GM12878 (cell line): Measurements from ENCODE around the gene TANC1. TPM values are rescaled to one million over a fixed set of nuclear protein-coding genes. Genes with fewer than 3 reads are reported as not detected.

ENCODE experiments used
- ATAC-seq: fragments of 200-7000 bp; cut with Tn5 transposase; 3 replicates; pipeline ENCODE4 v1.9.1; 2020; ENCODE audit warnings: mild to moderate bottlenecking, moderate library complexity
- BruUV-seq: library from RNA; stranded (reverse); fragments of 400-500 nt; replicated peaks from 2 replicates; lab custom pipeline; 2021; lab: Mats Ljungman, UMichigan
- CTCF ChIA-PET: fragments of 300-600 bp; sonication (Branson Sonifier 250); formaldehyde crosslinking; extraction: SDS; loops from one replicate; lab custom pipeline; 2021; ENCODE audit warnings: inconsistent platforms; lab: Yijun Ruan, JAX
- POLR2A ChIA-PET: fragments of 350-600 bp; formaldehyde crosslinking; extraction: SDS; loops from one replicate; lab custom pipeline; 2021; ENCODE audit warnings: inconsistent platforms; lab: Charles Lee
- RAD21 ChIA-PET: fragments of 300-600 bp; sonication (Branson Sonifier 250); formaldehyde crosslinking; loops from one replicate; lab custom pipeline; 2023; ENCODE audit warnings: antibody characterized with exemption; ENCODE audit not compliant: unreplicated experiment; lab: Charles Lee
- SMC1A ChIA-PET: fragments of 300-600 bp; sonication (Branson Sonifier 250); formaldehyde crosslinking; loops from one replicate; lab custom pipeline; 2023; ENCODE audit not compliant: unreplicated experiment, uncharacterized antibody; lab: Charles Lee
- DNase-seq: peaks from one replicate; pipeline ENCODE4 v3.0.0-alpha.2; 2011; ENCODE audit warnings: low read depth, low spot score
- FAIRE-seq: peaks from 3 replicates; lab custom pipeline; 2011; peaks lifted over from hg19 to GRCh38; lab: Jason Lieb, UNC
- H2AFZ ChIP-seq: 2 replicates; pipeline ENCODE4 v1.6.0; 2011; ENCODE audit warnings: low read depth, low read length, control low read depth; ENCODE audit not compliant: control insufficient read depth
- H3K27ac ChIP-seq: 2 replicates; pipeline ENCODE4 v1.5.1; 2011; ENCODE audit warnings: control low read depth; ENCODE audit not compliant: control insufficient read depth, insufficient read depth
- H3K27me3 ChIP-seq, 2 experiments: replicated peaks in 1 of 2; 2 replicates each; pipeline versions ENCODE4 v1.6.0 to v1.6.1; 2011; ENCODE audit warnings: low read length in 1 of 2; ENCODE audit not compliant: control insufficient read depth in 2 of 2, insufficient read depth in 2 of 2
- H3K36me3 ChIP-seq, 2 experiments: 2 replicates each; pipeline ENCODE4 v1.5.1; 2011; ENCODE audit warnings: low read length in 1 of 2; ENCODE audit not compliant: control insufficient read depth in 2 of 2, insufficient read depth in 2 of 2
- H3K4me1 ChIP-seq: 2 replicates; pipeline ENCODE4 v1.6.1; 2011; ENCODE audit warnings: mild to moderate bottlenecking, low read length, moderate library complexity, mixed read lengths; ENCODE audit not compliant: control insufficient read depth, insufficient read depth
- H3K4me2 ChIP-seq: 2 replicates; pipeline ENCODE4 v1.6.0; 2011; ENCODE audit warnings: control low read depth; ENCODE audit not compliant: control insufficient read depth, insufficient read depth
- H3K4me3 ChIP-seq: fragments of 200-600 bp; sonication (generic); 2 replicates; pipeline ENCODE4 v1.5.1; 2016
- H3K79me2 ChIP-seq: 2 replicates; pipeline ENCODE4 v1.6.0; 2011; ENCODE audit warnings: low read length; ENCODE audit not compliant: control insufficient read depth, insufficient read depth
- H3K9ac ChIP-seq: 2 replicates; pipeline ENCODE4 v1.8.0; 2011; ENCODE audit warnings: low read length, control low read depth, mixed read lengths; ENCODE audit not compliant: control insufficient read depth, insufficient read depth
- H3K9me3 ChIP-seq: replicated peaks from 3 replicates; pipeline ENCODE4 v1.5.1; 2011; ENCODE audit warnings: mild to moderate bottlenecking, low read length; ENCODE audit not compliant: control insufficient read depth, insufficient read depth
- H4K20me1 ChIP-seq: 2 replicates; pipeline ENCODE4 v1.6.0; 2011; ENCODE audit not compliant: control insufficient read depth, insufficient read depth
- BCL11A ChIP-seq: IDR thresholded peaks from 2 replicates; pipeline ENCODE4 v1.6.1; 2011; ENCODE audit warnings: low read depth, low read length
- BMI1 ChIP-seq: fragments of 450-650 bp; IDR thresholded peaks from 2 replicates; pipeline ENCODE4 v1.6.1; 2016; ENCODE audit warnings: mild to moderate bottlenecking, moderate library complexity, borderline replicate concordance
- BRCA1 ChIP-seq: IDR thresholded peaks from 2 replicates; pipeline ENCODE4 v1.6.1; 2011; ENCODE audit warnings: low read depth, low read length, improper control_type of control experiment
- EED ChIP-seq: sonication (generic); IDR thresholded peaks from 2 replicates; pipeline ENCODE4 v1.6.1; 2016; ENCODE audit warnings: antibody characterized with exemption, low read depth
- EP300 ChIP-seq, 2 experiments: fragments of 150-350 bp in 1 of 2; IDR thresholded peaks; 2 replicates each; pipeline ENCODE4 v1.6.1; 2011 to 2012; ENCODE audit warnings: low read depth in 2 of 2, low read length in 2 of 2, borderline replicate concordance in 1 of 2, improper control_type of control experiment in 1 of 2, inconsistent platforms in 1 of 2; ENCODE audit not compliant: control insufficient read depth in 1 of 2
- ETV6 ChIP-seq, 2 experiments: fragments of 450-650 bp in 1 of 2; IDR thresholded peaks in 1 of 2; conservative IDR thresholded peaks in 1 of 2; 2 replicates each; pipeline ENCODE4 v1.6.1; 2014; ENCODE audit warnings: antibody characterized with exemption in 1 of 2, borderline replicate concordance in 1 of 2, low read depth in 1 of 2, mild to moderate bottlenecking in 1 of 2, moderate library complexity in 1 of 2
- IKZF1 ChIP-seq: fragments of 450-650 bp; conservative IDR thresholded peaks from 2 replicates; pipeline ENCODE4 v1.6.1; 2017; ENCODE audit warnings: antibody characterized with exemption, mild to moderate bottlenecking
- IKZF2 ChIP-seq, 2 experiments: fragments of 450-650 bp; IDR thresholded peaks; 2 replicates each; pipeline ENCODE4 v1.6.1; 2017; ENCODE audit warnings: mild to moderate bottlenecking in 2 of 2, moderate library complexity in 2 of 2
- MXI1 ChIP-seq: fragments of 150-350 bp; IDR thresholded peaks from 2 replicates; pipeline ENCODE4 v1.6.1; 2011; ENCODE audit warnings: low read depth, mild to moderate bottlenecking, inconsistent platforms, low read length, improper control_type of control experiment
- NFIC ChIP-seq: IDR thresholded peaks from 2 replicates; pipeline ENCODE4 v1.6.1; 2012; ENCODE audit warnings: low read depth, mild to moderate bottlenecking, inconsistent platforms, low read length, moderate library complexity
- NFYB ChIP-seq: IDR thresholded peaks from 2 replicates; pipeline ENCODE4 v1.6.1; 2011; ENCODE audit warnings: low read depth, mild to moderate bottlenecking, low read length, improper control_type of control experiment, moderate library complexity; ENCODE audit not compliant: insufficient read depth
- PAX5 ChIP-seq: IDR thresholded peaks from 2 replicates; pipeline ENCODE4 v1.6.1; 2011; ENCODE audit warnings: low read depth, low read length, borderline replicate concordance
- POLR2AphosphoS2 ChIP-seq: IDR thresholded peaks from 2 replicates; pipeline ENCODE4 v1.6.1; 2011; ENCODE audit warnings: low read depth, mild to moderate bottlenecking, low read length, improper control_type of control experiment, moderate library complexity
- RCOR1 ChIP-seq: conservative IDR thresholded peaks from 2 replicates; pipeline ENCODE4 v1.6.1; 2012; ENCODE audit warnings: low read depth, low read length, improper control_type of control experiment
- RUNX3 ChIP-seq: IDR thresholded peaks from 2 replicates; pipeline ENCODE4 v1.6.1; 2012; ENCODE audit warnings: low read length, inconsistent platforms
- SP1 ChIP-seq: IDR thresholded peaks from one replicate; pipeline ENCODE4 v1.6.1; 2011; ENCODE audit warnings: low read depth, low read length
- SPI1 ChIP-seq: IDR thresholded peaks from 2 replicates; pipeline ENCODE4 v1.6.1; 2011; ENCODE audit warnings: low read depth, mild to moderate bottlenecking, low read length, moderate library complexity, borderline replicate concordance; ENCODE audit not compliant: insufficient read depth
- SREBF1 ChIP-seq: IDR thresholded peaks from 2 replicates; pipeline ENCODE4 v1.6.1; 2012; ENCODE audit warnings: mild to moderate bottlenecking, low read length
- TBL1XR1 ChIP-seq: IDR thresholded peaks from 2 replicates; pipeline ENCODE4 v1.6.1; 2012; ENCODE audit warnings: low read depth, low read length, improper control_type of control experiment
- ZNF207 ChIP-seq: fragments of 450-650 bp; IDR thresholded peaks from 2 replicates; pipeline ENCODE4 v1.6.1; 2014; ENCODE audit warnings: antibody characterized with exemption, mild to moderate bottlenecking, borderline replicate concordance
- ZNF274 ChIP-seq: IDR thresholded peaks from one replicate; pipeline ENCODE4 v1.8.0; 2011; ENCODE audit not compliant: insufficient read length, insufficient read depth
- WGBS: methylation state at CpG from one replicate; pipeline ENCODE4 v1.1.6; 2016; ENCODE audit warnings: low lambda C conversion rate; ENCODE audit not compliant: insufficient replicate concordance, insufficient coverage; ENCODE audit errors: missing lambda C conversion rate; 5-methylcytosine and 5-hydroxymethylcytosine counted together
- in situ Hi-C: fragments of 300-500 bp; cut with MboI; formaldehyde crosslinking; loops from 9 replicates; pipeline ENCODE4 v1.14.3; 2018; ENCODE audit warnings: mixed read lengths
- intact Hi-C: fragments of 100-400 bp; cut with micrococcal nuclease; formaldehyde crosslinking; loops from one replicate; pipeline ENCODE4 v1.14.2; 2022; ENCODE audit not compliant: unreplicated experiment
- polyA plus RNA-seq, 11 experiments: library from polyadenylated mRNA; depleted of rRNA in 4 of 11; unstranded in 6 of 11; stranded (reverse) in 5 of 11; fragments of >200 nt; fragmentation: Nextera tagmentation in 4 of 11; fragmentation: Illumina TruSeq in 1 of 11; extraction: Ambion mirVana in 4 of 11; extraction: Trizol in 1 of 11; gene quantifications; 1 replicate in 1 of 11; 2 replicates in 10 of 11; pipeline versions ENCODE4 v1.2.1 to v1.2.3, GENCODE V29; 2011 to 2016; ENCODE audit warnings: inconsistent platforms in 2 of 11, missing spikeins in 2 of 11, low read depth in 1 of 11
- total RNA-seq, 4 experiments: library from RNA; depleted of rRNA in 3 of 4; stranded (reverse); fragments of >200 nt in 3 of 4; fragmentation: Illumina TruSeq in 1 of 4; extraction: Trizol in 1 of 4; gene quantifications; 2 replicates each; pipeline versions ENCODE4 v1.2.1 to v1.2.3, GENCODE V29; 2013 to 2021
- TF ChIP-seq, protein P1 (sequence below): fragments of 450-650 bp; IDR thresholded peaks from 2 replicates; pipeline ENCODE4 v1.6.1; 2017; ENCODE audit warnings: low read depth, mild to moderate bottlenecking, moderate library complexity

TANC1 gene
- total and polyA plus RNA-seq, 10 of the 15 experiments (the other 5 are each of a cell fraction or from before 2014, with no cell fraction given) = 0.05 to 5.0 (median 0.34) TPM

DNA sequence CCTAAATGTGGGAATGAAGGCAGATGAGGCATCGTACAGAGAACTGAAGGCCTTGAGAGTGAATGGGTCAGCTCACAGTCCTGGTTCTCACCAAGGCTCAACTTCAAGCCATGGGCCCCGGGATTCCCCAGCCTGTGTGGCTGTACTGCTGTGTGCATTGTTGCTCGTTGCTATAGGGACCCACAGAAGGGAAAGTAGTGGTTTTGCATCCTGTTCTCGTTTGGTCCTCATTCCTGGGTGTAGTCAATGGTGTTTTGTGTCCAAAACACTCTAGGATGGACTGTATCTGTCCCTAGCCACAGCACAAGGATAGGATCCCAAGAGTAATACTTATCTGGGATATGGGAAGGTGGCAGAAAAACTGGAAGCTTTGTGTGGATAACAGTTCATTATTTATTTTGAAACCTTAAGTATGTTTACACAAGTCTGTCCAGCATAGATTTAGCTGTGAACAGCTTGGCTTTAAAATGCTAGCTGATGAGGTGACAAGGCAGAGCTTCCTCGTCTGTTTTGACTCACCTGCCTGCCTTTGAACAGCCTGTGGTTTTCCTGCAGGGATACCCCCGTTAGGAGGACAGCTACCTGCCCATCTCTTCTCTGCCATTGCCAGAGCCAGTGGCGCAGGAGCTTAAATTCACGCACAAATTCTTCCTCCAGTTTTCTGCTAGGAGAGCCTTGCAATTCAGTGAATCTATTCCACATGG lies 233.1 kb downstream of the TANC1 start:
- peak; percentile 42 for DNase-seq
- intact Hi-C loops (loop anchor here (5.0 to 10.0 kb wide), 2 partner anchors 54 to 513 kb away; partner anchors contain the start of gene MARCHF7), in situ Hi-C loops (no loop called here)
- no TSS peak for BruUV-seq
- TF ChIP-seq ZNF274 (no peak), BCL11A (0 out of 2 replicates have a peak, but pooled peaks have one; percentile 20), BRCA1 (no peak), SPI1 (no peak), ETV6 (conservative IDR thresholded peaks at IDR 0.05 in 1 of 2, IDR thresholded peaks at IDR 0.05 in 1 of 2; ENCODE audit: borderline replicate concordance in 1 of 2, low read depth in 1 of 2) (0 out of 4 replicates have a peak, but pooled peaks of 1 of the 2 experiments have one; percentile 26), RCOR1 (0 out of 2 replicates have a peak, but pooled peaks have one; percentile 60), EP300 (IDR thresholded peaks at IDR 0.05; ENCODE audit: borderline replicate concordance in 1 of 2, control insufficient read depth in 1 of 2, low read depth in 2 of 2, low read length in 2 of 2) (peak in 1 of 2 experiments; percentile 71; a peak in 2 of 4 replicates), RUNX3 (peak; percentile 68), IKZF1 (peak; percentile 39), TBL1XR1 (no peak), SREBF1 (no peak), IKZF2 (IDR thresholded peaks at IDR 0.05) (peak; percentile 53 to 65; a peak in 3 of 4 replicates), POLR2AphosphoS2 (no peak), NFYB (no peak), SP1 (peak; percentile 5), ZNF207 (no peak), MXI1 (peak; percentile 71), EED (peak; percentile 48; the same call in 1 of the 2 replicates), NFIC (0 out of 2 replicates have a peak, but pooled peaks have one; percentile 32), BMI1 (peak; percentile 86), PAX5 (peak; percentile 20; the same call in 1 of the 2 replicates)
- TF ChIP-seq, protein P1, sequence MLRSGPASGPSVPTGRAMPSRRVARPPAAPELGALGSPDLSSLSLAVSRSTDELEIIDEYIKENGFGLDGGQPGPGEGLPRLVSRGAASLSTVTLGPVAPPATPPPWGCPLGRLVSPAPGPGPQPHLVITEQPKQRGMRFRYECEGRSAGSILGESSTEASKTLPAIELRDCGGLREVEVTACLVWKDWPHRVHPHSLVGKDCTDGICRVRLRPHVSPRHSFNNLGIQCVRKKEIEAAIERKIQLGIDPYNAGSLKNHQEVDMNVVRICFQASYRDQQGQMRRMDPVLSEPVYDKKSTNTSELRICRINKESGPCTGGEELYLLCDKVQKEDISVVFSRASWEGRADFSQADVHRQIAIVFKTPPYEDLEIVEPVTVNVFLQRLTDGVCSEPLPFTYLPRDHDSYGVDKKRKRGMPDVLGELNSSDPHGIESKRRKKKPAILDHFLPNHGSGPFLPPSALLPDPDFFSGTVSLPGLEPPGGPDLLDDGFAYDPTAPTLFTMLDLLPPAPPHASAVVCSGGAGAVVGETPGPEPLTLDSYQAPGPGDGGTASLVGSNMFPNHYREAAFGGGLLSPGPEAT = 0 out of 2 replicates have a peak, but pooled peaks have one; percentile 46
- WGBS = under 1% methylated on average over 8 of the region's 8 CpGs
- Histone ChIP-seq H3K9me3 (no peaks in the 10 kb centered on the region), H3K4me3 (no peak overlapping the region), H3K79me2 (no peaks in the 10 kb centered on the region), H3K27me3 (no peaks in the 10 kb centered on the region), H3K27ac (peak overlapping the region; percentile 16; the same call in 1 of the 2 replicates), H2AFZ (peak overlapping the region; percentile 44), H3K4me1 (peaks cover 13% of the 10 kb centered on the region), H4K20me1 (no peaks in the 10 kb centered on the region), H3K4me2 (peak overlapping the region; percentile 46), H3K36me3 (no peaks in the 10 kb centered on the region; a peak in 1 of 4 replicates), H3K9ac (0 out of 2 replicates have a peak overlapping the region, but pooled peaks have one; percentile 1)
- POLR2A ChIA-PET = no interaction called here
- FAIRE-seq = peak; percentile 97
- RAD21 ChIA-PET = interaction anchor here (1.1 to 1.5 kb wide), 3 partner anchors 13 to 766 kb away, joined by 3 to 4 read pairs (median 3); no protein-coding TSS in a partner anchor
- SMC1A ChIA-PET = interaction anchor here (0.7 to 2.5 kb wide), 4 partner anchors 48 to 598 kb away, joined by 3 to 12 read pairs (median 3); no protein-coding TSS in a partner anchor
- ATAC-seq = peak; percentile 98
- CTCF ChIA-PET = interaction anchor here (0.6 to 1.3 kb wide), 5 partner anchors 8 to 1894 kb away, joined by 3 to 5 read pairs (median 3); no protein-coding TSS in a partner anchor
